Suprapubic skin (tissue), 4 donors: Measurements from ENCODE around the gene ANKRD12.

Experiments used
- CTCF ChIP-seq, 2 donors: fragments of 200-600 bp in 1 of 2; fragments of 450-650 bp in 1 of 2; sonication (generic) in 1 of 2; IDR thresholded peaks; one replicate each; pipeline ENCODE4 v1.5.1; 2016 to 2019; ENCODE audit warnings: antibody characterized with exemption in 2 of 2, mild to moderate bottlenecking in 1 of 2, moderate library complexity in 1 of 2
- POLR2A ChIP-seq, 2 donors: fragments of 450-650 bp; IDR thresholded peaks; one replicate each; pipeline ENCODE4 v1.6.1; 2017; ENCODE audit warnings: antibody characterized with exemption in 2 of 2, mild to moderate bottlenecking in 2 of 2, moderate library complexity in 2 of 2
- POLR2AphosphoS5 ChIP-seq, 3 donors: sonication (generic); formaldehyde crosslinking; IDR thresholded peaks; one replicate each; pipeline ENCODE4 v1.6.1; 2017; ENCODE audit warnings: antibody characterized with exemption in 3 of 3

GRCh38 chr18:9124824-9125223 lies 11.8 kb upstream of the ANKRD12 start:
- TF ChIP-seq CTCF (IDR thresholded peaks at IDR 0.05) = no peak
- no peak for TF ChIP-seq POLR2A (IDR thresholded peaks at IDR 0.05)
- no peak for TF ChIP-seq POLR2AphosphoS5 (IDR thresholded peaks at IDR 0.05)
